A549 (cell line): Measurements from ENCODE around the gene VIT. TPM values are rescaled to one million over a fixed set of nuclear protein-coding genes. Genes with fewer than 3 reads are reported as not detected.

Experiments used
- ATAC-seq, 2 experiments: fragments of 200-7000 bp in 1 of 2; fragments of >200 bp in 1 of 2; cut with Nextera tagmentation in 1 of 2; cut with Tn5 transposase in 1 of 2; 3 replicates each; pipeline versions ENCODE4 v1.8.0 to v1.9.1; 2018 to 2020; ENCODE audit warnings: mild to moderate bottlenecking in 1 of 2, moderate library complexity in 1 of 2
- CTCF ChIA-PET: fragments of 300-600 bp; sonication (Branson Sonifier 250); formaldehyde crosslinking; extraction: SDS; loops from one replicate; lab custom pipeline; 2021; ENCODE audit warnings: antibody characterized with exemption, inconsistent platforms; lab: Yijun Ruan, JAX
- POLR2A ChIA-PET: fragments of 350-600 bp; formaldehyde crosslinking; extraction: SDS; loops from one replicate; lab custom pipeline; 2021; ENCODE audit warnings: antibody characterized with exemption, inconsistent platforms; lab: Yijun Ruan, JAX
- DNase-seq, 2 experiments: peaks; one replicate each; pipeline versions ENCODE4 v3.0.0 to v3.0.0-alpha.2; 2011 to 2016; ENCODE audit warnings: low read depth in 1 of 2, low spot score in 1 of 2
- FAIRE-seq: peaks from 2 replicates; lab custom pipeline; 2011; peaks lifted over from hg19 to GRCh38; lab: Jason Lieb, UNC
- H3K27ac ChIP-seq, 2 experiments: fragments of >200 bp; sonication (Bioruptor Twin); formaldehyde crosslinking; 3 replicates each; pipeline ENCODE4 v1.5.1; 2016 to 2017
- H3K4me1 ChIP-seq: fragments of >200 bp; sonication (Bioruptor Twin); formaldehyde crosslinking; 3 replicates; pipeline ENCODE4 v1.6.1; 2016
- H3K4me2 ChIP-seq: fragments of >200 bp; sonication (Bioruptor Twin); formaldehyde crosslinking; 3 replicates; pipeline ENCODE4 v1.6.1; 2016
- H3K4me3 ChIP-seq: fragments of >200 bp; sonication (Bioruptor Twin); formaldehyde crosslinking; 3 replicates; pipeline ENCODE4 v1.5.1; 2016
- H3K9me3 ChIP-seq: fragments of >200 bp; sonication (Bioruptor Twin); formaldehyde crosslinking; 3 replicates; pipeline ENCODE4 v1.6.1; 2016
- EP300 ChIP-seq, 2 experiments: fragments of >200 bp; sonication (Bioruptor Twin); formaldehyde crosslinking; IDR thresholded peaks; 2 replicates in 1 of 2; 3 replicates in 1 of 2; pipeline ENCODE4 v1.6.1; 2016 to 2017
- FOSB ChIP-seq: fragments of 250-450 bp; sonication (Bioruptor Pico); IDR thresholded peaks from 2 replicates; pipeline ENCODE4 v1.5.0; 2020; ENCODE audit warnings: mild to moderate bottlenecking, moderate library complexity
- FOSL2 ChIP-seq, 2 experiments: fragments of 450-650 bp in 1 of 2; fragments of >200 bp in 1 of 2; sonication (Bioruptor Twin) in 1 of 2; formaldehyde crosslinking; IDR thresholded peaks; 2 replicates each; pipeline versions ENCODE4 v1.5.0 to v1.6.1; 2016 to 2020; ENCODE audit warnings: mild to moderate bottlenecking in 1 of 2, moderate library complexity in 1 of 2
- FOXS1 ChIP-seq: fragments of 250-450 bp; sonication (Bioruptor Pico); IDR thresholded peaks from 2 replicates; pipeline ENCODE4 v1.5.0; 2020; ENCODE audit warnings: mild to moderate bottlenecking, moderate library complexity
- HEYL ChIP-seq: fragments of 250-450 bp; sonication (Bioruptor Pico); IDR thresholded peaks from 2 replicates; pipeline ENCODE4 v1.8.0; 2021; ENCODE audit warnings: mild to moderate bottlenecking, moderate library complexity
- HOXA7 ChIP-seq: fragments of 250-450 bp; sonication (Bioruptor Pico); IDR thresholded peaks from 2 replicates; pipeline ENCODE4 v1.5.0; 2020; ENCODE audit warnings: mild to moderate bottlenecking, moderate library complexity
- HOXB13 ChIP-seq: fragments of 250-450 bp; sonication (Bioruptor Pico); IDR thresholded peaks from 2 replicates; pipeline ENCODE4 v1.5.0; 2020; ENCODE audit warnings: low read depth, mild to moderate bottlenecking, moderate library complexity
- JUNB ChIP-seq: fragments of >200 bp; sonication (Bioruptor Twin); formaldehyde crosslinking; IDR thresholded peaks from 2 replicates; pipeline ENCODE4 v1.6.1; 2016
- MAFK ChIP-seq: fragments of 450-650 bp; IDR thresholded peaks from 2 replicates; pipeline ENCODE4 v1.6.1; 2014; ENCODE audit not compliant: partially characterized antibody
- NFE2L2 ChIP-seq: fragments of 150-350 bp; conservative IDR thresholded peaks from 2 replicates; pipeline ENCODE4 v1.6.1; 2014; ENCODE audit warnings: low read length
- POLR2AphosphoS2 ChIP-seq: conservative IDR thresholded peaks from 2 replicates; pipeline ENCODE4 v1.6.1; 2012; ENCODE audit warnings: low read length, improper control_type of control experiment, inconsistent platforms
- TP53 ChIP-seq: fragments of 250-450 bp; sonication (Bioruptor Pico); IDR thresholded peaks from 2 replicates; pipeline ENCODE4 v1.5.0; 2021; ENCODE audit warnings: mild to moderate bottlenecking, moderate library complexity
- ZFP36 ChIP-seq: fragments of 450-650 bp; IDR thresholded peaks from 2 replicates; pipeline ENCODE4 v1.6.1; 2014; ENCODE audit warnings: borderline replicate concordance; ENCODE audit not compliant: partially characterized antibody
- WGBS: methylation state at CpG from one replicate; pipeline ENCODE4 v1.1.6; 2017; ENCODE audit errors: missing lambda C conversion rate; 5-methylcytosine and 5-hydroxymethylcytosine counted together
- polyA plus RNA-seq, 4 experiments: library from polyadenylated mRNA; depleted of rRNA in 3 of 4; stranded (reverse); fragments of >200 nt; fragmentation: RNase III in 1 of 4; extraction: RNeasy Plus Mini Kit Qiagen cat#74134 plus additional on column Dnase treatment in 1 of 4; gene quantifications; 2 replicates in 3 of 4; 3 replicates in 1 of 4; pipeline ENCODE4 v1.2.3, GENCODE V29; 2011 to 2017
- TF ChIP-seq, protein P1 (sequence below): fragments of 200-600 bp; sonication (generic); IDR thresholded peaks from 2 replicates; pipeline ENCODE4 v1.6.1; 2016; ENCODE audit warnings: antibody characterized with exemption, mild to moderate bottlenecking, moderate library complexity
- TF ChIP-seq, protein P2 (sequence below): fragments of >200 bp; sonication (Bioruptor Twin); formaldehyde crosslinking; IDR thresholded peaks from 3 replicates; pipeline ENCODE4 v1.5.1; 2016
- TF ChIP-seq, protein P3 (sequence below): fragments of 150-350 bp; IDR thresholded peaks from 2 replicates; pipeline ENCODE4 v1.6.1; 2014; ENCODE audit warnings: low read depth, mild to moderate bottlenecking, low read length
- TF ChIP-seq, protein P4 (sequence below): fragments of 450-650 bp; IDR thresholded peaks from 2 replicates; pipeline ENCODE4 v1.6.1; 2014; ENCODE audit warnings: antibody characterized with exemption

The VIT gene
- polyA plus RNA-seq, 2 of the 4 experiments (the other 2 are of a cell fraction), result not detected

DNA sequence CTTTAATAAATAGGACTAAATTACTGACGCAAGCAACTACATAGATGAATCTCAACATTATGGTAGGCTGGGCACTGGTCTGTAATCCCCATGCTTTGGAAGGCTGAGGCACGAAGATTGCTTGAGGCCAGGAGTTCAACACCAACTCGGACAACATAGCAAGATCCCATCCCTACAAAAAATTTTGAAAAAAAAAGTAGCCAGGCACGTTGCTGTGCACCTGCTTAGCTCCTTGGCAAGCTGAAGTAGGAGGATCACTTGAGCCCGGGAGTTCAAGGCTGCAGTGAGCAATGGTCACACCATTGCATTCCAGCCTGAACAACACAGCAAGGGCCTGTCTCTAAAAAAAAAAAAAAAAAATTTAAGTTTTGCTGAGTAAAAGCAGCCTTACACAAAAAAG lies 43.4 kb upstream of the VIT start:
- ATAC-seq, result no peak
- no peak overlapping the region for H3K4me2 ChIP-seq
- H3K4me1 ChIP-seq, result peaks cover 25% of the 10 kb centered on the region
- no peak for DNase-seq
- no peak overlapping the region for H3K27ac ChIP-seq
- 0 out of 3 replicates have a peak, but pooled peaks cover 5% of the 10 kb centered on the region for H3K9me3 ChIP-seq
- ChIA-PET CTCF (interaction anchor here (0.6 to 2.6 kb wide), 4 partner anchors 11 to 193 kb away, joined by 3 to 16 read pairs (median 4); no protein-coding TSS in a partner anchor), POLR2A (no interaction called here)
- FAIRE-seq, result no peak
- no peak overlapping the region for H3K4me3 ChIP-seq
- WGBS, result 77% methylated on average over 5 of the region's 5 CpGs
- no peak for TF ChIP-seq FOSL2 (IDR thresholded peaks at IDR 0.05)
- no peak for TF ChIP-seq FOSL2 (CRISPR knock-in tag; IDR thresholded peaks at IDR 0.05)
- TF ChIP-seq, protein P1, sequence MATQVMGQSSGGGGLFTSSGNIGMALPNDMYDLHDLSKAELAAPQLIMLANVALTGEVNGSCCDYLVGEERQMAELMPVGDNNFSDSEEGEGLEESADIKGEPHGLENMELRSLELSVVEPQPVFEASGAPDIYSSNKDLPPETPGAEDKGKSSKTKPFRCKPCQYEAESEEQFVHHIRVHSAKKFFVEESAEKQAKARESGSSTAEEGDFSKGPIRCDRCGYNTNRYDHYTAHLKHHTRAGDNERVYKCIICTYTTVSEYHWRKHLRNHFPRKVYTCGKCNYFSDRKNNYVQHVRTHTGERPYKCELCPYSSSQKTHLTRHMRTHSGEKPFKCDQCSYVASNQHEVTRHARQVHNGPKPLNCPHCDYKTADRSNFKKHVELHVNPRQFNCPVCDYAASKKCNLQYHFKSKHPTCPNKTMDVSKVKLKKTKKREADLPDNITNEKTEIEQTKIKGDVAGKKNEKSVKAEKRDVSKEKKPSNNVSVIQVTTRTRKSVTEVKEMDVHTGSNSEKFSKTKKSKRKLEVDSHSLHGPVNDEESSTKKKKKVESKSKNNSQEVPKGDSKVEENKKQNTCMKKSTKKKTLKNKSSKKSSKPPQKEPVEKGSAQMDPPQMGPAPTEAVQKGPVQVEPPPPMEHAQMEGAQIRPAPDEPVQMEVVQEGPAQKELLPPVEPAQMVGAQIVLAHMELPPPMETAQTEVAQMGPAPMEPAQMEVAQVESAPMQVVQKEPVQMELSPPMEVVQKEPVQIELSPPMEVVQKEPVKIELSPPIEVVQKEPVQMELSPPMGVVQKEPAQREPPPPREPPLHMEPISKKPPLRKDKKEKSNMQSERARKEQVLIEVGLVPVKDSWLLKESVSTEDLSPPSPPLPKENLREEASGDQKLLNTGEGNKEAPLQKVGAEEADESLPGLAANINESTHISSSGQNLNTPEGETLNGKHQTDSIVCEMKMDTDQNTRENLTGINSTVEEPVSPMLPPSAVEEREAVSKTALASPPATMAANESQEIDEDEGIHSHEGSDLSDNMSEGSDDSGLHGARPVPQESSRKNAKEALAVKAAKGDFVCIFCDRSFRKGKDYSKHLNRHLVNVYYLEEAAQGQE, result no peak

DNA sequence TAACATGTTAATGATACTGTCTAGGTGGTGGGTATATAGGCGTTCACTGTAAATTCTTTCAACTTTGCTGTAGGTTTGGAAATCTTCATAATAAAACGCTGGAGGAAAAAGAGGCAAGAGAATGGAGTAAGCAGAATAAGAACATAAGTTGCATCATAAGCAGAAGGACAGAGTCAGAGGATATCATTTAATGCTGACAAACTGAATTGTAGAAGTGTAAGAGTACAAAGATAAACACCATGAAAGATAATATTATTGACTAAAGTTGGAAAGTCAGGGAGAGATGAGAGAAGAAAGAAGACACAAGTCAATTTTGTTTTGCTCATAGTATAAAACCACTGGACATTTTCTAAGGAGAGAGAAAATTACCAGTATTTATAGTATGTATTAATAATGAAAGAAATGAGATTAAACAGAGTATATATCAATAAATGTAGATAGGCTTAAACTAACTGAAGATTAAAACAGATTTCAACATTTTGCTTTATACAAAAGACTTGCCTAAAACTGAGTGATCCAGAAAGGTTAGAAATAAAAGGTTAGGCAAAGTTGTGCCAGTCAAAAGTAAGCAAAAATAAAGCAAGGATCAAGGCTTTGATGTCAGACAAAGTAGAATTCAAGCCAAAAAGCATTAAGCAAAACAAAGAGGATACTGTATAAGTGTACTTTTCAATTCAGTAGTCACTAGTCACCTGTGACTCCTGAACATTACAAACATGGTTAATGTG lies 42.4 kb upstream of the VIT start:
- TF ChIP-seq, protein P2, sequence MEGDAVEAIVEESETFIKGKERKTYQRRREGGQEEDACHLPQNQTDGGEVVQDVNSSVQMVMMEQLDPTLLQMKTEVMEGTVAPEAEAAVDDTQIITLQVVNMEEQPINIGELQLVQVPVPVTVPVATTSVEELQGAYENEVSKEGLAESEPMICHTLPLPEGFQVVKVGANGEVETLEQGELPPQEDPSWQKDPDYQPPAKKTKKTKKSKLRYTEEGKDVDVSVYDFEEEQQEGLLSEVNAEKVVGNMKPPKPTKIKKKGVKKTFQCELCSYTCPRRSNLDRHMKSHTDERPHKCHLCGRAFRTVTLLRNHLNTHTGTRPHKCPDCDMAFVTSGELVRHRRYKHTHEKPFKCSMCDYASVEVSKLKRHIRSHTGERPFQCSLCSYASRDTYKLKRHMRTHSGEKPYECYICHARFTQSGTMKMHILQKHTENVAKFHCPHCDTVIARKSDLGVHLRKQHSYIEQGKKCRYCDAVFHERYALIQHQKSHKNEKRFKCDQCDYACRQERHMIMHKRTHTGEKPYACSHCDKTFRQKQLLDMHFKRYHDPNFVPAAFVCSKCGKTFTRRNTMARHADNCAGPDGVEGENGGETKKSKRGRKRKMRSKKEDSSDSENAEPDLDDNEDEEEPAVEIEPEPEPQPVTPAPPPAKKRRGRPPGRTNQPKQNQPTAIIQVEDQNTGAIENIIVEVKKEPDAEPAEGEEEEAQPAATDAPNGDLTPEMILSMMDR, result no peak
- TF ChIP-seq EP300 (IDR thresholded peaks at IDR 0.05) (no peak), MAFK (peak; percentile 44), FOXS1 (CRISPR knock-in tag) (no peak), JUNB (no peak)
- TF ChIP-seq, all 56 proteins: peak for 1
- peaks cover 25% of the 10 kb centered on the region for H3K4me1 ChIP-seq
- no peak for ATAC-seq
- DNase-seq, result no peak
- no peak overlapping the region for H3K27ac ChIP-seq
- no peak overlapping the region for H3K4me2 ChIP-seq
- 65% methylated on average over 2 of the region's 2 CpGs for WGBS
- ChIA-PET POLR2A (no interaction called here), CTCF (interaction anchor here (0.6 to 2.6 kb wide), 3 partner anchors 10 to 194 kb away, joined by 4 to 16 read pairs (median 5); no protein-coding TSS in a partner anchor)
- no peak overlapping the region for H3K4me3 ChIP-seq
- H3K9me3 ChIP-seq, result no peaks in the 10 kb centered on the region
- peak; percentile 70 for FAIRE-seq

DNA sequence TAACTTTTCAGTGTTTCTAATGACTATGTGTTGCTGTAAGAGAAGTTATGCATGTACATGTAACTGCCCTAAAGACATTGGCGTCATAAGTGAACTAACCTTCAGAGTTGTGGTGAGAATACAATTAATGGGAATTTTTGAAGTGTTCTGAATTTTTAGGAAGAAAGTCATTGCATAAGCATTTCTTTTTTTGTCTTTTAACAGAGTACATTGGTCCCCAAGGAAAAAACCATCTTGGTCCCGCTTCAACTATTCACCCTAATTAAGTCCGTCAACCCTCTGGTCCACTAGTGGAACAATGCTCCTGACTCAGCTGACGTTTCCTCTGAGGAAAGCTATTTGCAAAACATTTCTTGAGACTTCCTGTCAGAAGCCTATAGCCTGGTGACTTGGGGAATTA lies 41.1 kb upstream of the VIT start:
- WGBS, result 91% methylated on average over 4 of the region's 4 CpGs
- FAIRE-seq (peak; percentile 13), DNase-seq (no peak), ATAC-seq (no peak)
- ChIA-PET POLR2A (no interaction called here), CTCF (interaction anchor here (2.5 kb wide), 2 partner anchors 10 to 303 kb away, joined by 13 to 16 read pairs; no protein-coding TSS in a partner anchor)
- Histone ChIP-seq H3K4me1 (peaks cover 19% of the 10 kb centered on the region), H3K4me2 (no peak overlapping the region), H3K9me3 (no peaks in the 10 kb centered on the region), H3K4me3 (no peak overlapping the region), H3K27ac (no peak overlapping the region)
- TF ChIP-seq, protein P1, result no peak
- TF ChIP-seq EP300 (IDR thresholded peaks at IDR 0.05) (no peak), HEYL (CRISPR knock-in tag) (no peak), FOSB (CRISPR knock-in tag) (no peak), TP53 (CRISPR knock-in tag) (no peak), POLR2AphosphoS2 (no peak), ZFP36 (no peak), HOXA7 (CRISPR knock-in tag) (no peak), HOXB13 (no peak), NFE2L2 (no peak), FOXS1 (CRISPR knock-in tag) (no peak)
- TF ChIP-seq, protein P3, sequence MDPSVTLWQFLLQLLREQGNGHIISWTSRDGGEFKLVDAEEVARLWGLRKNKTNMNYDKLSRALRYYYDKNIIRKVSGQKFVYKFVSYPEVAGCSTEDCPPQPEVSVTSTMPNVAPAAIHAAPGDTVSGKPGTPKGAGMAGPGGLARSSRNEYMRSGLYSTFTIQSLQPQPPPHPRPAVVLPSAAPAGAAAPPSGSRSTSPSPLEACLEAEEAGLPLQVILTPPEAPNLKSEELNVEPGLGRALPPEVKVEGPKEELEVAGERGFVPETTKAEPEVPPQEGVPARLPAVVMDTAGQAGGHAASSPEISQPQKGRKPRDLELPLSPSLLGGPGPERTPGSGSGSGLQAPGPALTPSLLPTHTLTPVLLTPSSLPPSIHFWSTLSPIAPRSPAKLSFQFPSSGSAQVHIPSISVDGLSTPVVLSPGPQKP, result no peak
- TF ChIP-seq, protein P4, sequence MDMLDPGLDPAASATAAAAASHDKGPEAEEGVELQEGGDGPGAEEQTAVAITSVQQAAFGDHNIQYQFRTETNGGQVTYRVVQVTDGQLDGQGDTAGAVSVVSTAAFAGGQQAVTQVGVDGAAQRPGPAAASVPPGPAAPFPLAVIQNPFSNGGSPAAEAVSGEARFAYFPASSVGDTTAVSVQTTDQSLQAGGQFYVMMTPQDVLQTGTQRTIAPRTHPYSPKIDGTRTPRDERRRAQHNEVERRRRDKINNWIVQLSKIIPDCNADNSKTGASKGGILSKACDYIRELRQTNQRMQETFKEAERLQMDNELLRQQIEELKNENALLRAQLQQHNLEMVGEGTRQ, result no peak
